Choroid plexus epithelial cell (primary cell): ENCODE measurements around the gene TBC1D9B.

Source experiments
- DNase-seq: peaks from one replicate; pipeline ENCODE4 v3.0.0-alpha.2; 2010; ENCODE audit warnings: low read depth
- H3K4me3 ChIP-seq: 2 replicates; pipeline ENCODE4 v1.5.1; 2011; ENCODE audit warnings: low read depth, mild to moderate bottlenecking, control low read depth, low read length, moderate library complexity
- CTCF ChIP-seq: conservative IDR thresholded peaks from 2 replicates; pipeline ENCODE4 v1.5.1; 2011; ENCODE audit warnings: low read depth, mild to moderate bottlenecking, control low read depth, inconsistent platforms, low read length, moderate library complexity

The TBC1D9B gene

GRCh38 chr5:179870403-179870903 is 37.2 kb downstream of the TBC1D9B start:
- DNase-seq, result peak; percentile 72
- H3K4me3 ChIP-seq, result no peak overlapping the region
- peak; percentile 65 for TF ChIP-seq CTCF

- no peak overlapping the region for H3K4me3 ChIP-seq
- no peak for DNase-seq
- TF ChIP-seq CTCF, result no peak
Observed at GRCh38 chr5:179869641-179870402, 37.9 kb downstream of the TBC1D9B start.

GRCh38 chr5:179869101-179869500 is 38.6 kb downstream of the TBC1D9B start:
- DNase-seq, result no peak

GRCh38 chr5:179868541-179868940 is 39.2 kb downstream of the TBC1D9B start:
- TF ChIP-seq CTCF, result no peak
- no peak for DNase-seq
- H3K4me3 ChIP-seq, result no peak overlapping the region

More at GRCh38 chr5:179869101-179869500, 38.6 kb downstream of the TBC1D9B start:
- TF ChIP-seq CTCF, result no peak
- H3K4me3 ChIP-seq, result no peak overlapping the region

- no peak for TF ChIP-seq CTCF
- no peak overlapping the region for H3K4me3 ChIP-seq
- DNase-seq, result no peak
Observed at GRCh38 chr5:179867476-179867875, 40.2 kb downstream of the TBC1D9B start.

DNA sequence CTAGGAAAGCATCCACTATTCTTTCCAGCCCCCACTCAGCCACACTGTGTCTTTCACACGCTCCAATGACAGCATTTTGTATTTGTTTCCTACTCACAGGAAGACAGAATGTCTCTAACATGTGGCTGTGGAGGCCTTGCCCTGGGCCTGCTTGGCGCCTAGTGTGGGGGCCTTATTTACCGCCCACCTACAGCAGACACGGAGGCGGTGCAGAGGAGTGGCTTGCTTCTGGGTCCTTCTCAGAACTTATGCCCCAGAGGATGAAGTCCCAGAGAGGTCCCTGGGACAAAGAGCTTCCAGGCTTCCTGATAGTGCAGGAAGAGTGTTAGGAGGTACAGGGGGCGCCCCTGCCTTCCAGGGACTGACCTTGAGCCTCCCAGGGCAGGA is 40.6 kb downstream of the TBC1D9B start:
- no peak overlapping the region for H3K4me3 ChIP-seq
- no peak for TF ChIP-seq CTCF
- DNase-seq, result no peak
